Measurements from ENCODE around the gene CALML3. TPM values are rescaled to one million over a fixed set of nuclear protein-coding genes. Genes with fewer than 3 reads are reported as not detected.
A peak's percentile ranks its signal among the peaks of the same experiment; 100 is the strongest.

Gene CALML3
- total RNA-seq, 1 donor from 2014 or later = not detected

DNA sequence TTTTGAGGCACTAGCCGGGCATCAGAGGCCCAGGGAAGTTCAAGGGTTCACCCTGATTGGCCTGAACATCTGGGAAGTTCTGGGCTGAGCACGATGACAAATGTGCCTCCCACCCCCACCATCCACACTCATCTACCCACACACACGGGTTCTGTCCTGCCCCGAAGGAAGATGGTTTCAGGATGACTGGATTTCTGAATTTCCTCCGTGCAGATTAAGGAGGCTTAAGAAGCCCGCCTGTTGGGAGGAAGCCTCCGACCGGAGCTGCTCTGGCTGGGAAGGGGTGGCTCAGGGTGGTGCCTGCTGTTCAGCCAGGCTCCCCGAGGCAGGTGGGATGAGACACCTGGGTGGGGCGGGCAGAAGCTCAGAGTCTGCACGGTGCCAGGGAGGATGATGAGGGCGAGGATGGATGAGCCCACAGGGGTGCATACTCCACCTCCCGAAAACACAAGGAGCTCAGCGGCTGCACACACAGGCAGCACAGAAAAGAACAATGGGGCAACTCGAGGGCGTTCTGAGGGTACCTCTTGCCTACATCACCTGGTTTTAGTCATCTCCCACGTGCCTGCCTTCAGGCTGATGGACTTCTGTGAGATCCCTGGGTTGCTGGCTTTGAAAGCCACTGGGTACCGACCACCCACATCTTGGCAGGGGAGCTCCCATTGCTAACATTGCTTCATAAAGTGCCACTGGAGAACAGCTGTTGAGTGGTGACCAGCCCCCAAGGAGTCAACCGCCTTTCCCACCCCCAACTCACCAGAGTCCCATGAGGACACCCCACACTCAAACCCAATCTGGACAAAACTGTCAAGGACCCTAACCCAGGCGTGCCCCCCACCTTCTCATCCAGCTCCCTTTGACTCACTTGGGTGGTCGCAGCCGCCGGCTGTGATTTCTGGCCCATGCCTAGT lies 41.2 kb downstream of the CALML3 start:
- peak; percentile 38 for DNase-seq (ENCODE audit: low spot score)
- no peak for ATAC-seq

DNA sequence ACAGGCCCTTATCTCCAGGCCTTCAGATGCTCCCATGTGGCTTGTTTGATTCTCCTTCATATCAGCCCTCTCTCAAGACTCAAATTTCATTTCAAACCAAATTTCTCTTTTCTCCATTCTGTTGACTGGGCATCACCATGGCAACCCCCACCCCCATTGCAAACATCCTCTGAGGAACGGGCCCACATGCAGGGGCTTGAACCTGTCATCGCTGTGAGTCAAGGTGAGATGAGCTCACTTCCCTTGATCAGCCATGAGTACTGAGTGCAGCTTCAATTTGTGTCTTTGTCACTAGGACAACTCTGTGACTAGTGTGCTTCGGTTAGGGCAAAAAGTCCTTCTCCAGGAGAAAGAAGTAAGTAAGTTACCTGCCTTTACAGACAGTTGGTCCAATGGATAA lies 41.9 kb downstream of the CALML3 start:
- peak; percentile 24 for DNase-seq (ENCODE audit: low spot score)
- no peak for ATAC-seq

DNA sequence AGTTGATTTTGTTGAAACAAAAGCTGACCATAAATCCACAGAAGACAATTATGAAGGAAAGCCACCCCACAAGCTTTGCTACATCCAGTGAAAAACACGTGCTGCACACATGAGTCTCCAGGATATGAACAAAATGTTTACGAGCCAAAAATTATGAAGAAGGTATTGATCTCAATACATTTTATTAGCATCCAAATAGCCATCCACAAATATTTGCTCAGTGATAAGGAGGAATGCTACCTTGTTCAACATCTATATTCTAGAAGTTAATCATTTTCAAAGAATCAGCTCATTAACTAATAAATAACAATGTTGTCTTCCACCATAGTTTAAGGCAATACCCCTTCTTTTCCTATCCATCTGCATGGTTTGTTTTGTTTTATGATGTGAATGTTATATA lies 42.7 kb downstream of the CALML3 start:
- no peak for DNase-seq (ENCODE audit: low spot score)
- no peak for ATAC-seq

DNA sequence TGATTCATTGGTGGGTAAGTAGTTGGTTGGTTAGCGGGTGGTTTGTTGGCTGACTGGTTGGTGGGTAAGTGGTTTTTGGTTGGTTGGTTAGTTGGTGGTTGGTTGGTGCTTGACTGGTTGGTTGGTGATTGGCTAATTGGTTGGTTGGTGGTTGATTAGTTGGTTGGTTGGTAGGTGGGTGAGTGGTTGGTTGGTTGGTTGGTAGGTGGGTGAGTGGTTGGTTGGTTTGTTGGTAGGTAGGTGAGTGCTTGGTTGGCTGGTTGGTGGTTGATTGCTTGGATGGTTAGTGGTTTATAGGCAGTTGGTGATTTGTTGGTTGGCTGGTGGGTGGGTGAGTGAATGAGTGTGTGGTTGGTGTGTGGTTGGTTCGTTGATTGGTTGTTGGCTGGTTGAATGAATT lies 44.2 kb downstream of the CALML3 start:
- DNase-seq (ENCODE audit: low spot score) (no peak), ATAC-seq (no peak)

DNA sequence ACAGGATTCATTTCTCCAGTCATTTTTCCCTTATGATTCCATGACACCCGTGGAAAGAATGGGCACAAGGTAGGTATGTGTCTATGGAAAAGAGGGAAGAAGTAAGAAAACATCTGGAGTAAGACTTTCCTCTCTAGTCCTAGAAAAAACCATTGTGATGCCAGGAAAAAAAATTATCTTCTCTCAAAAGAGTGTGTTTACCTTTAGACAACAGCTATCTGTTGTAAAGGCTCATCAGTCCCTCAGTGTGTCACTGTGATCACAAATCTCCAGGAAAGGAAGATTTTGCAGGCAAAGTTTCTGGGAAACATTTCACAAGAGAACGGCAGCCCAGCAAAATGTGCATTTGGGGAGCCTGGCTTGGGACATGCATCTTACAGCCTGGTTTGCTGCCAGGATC lies 44.8 kb downstream of the CALML3 start:
- ATAC-seq (no peak), DNase-seq (ENCODE audit: low spot score) (no peak)

DNA sequence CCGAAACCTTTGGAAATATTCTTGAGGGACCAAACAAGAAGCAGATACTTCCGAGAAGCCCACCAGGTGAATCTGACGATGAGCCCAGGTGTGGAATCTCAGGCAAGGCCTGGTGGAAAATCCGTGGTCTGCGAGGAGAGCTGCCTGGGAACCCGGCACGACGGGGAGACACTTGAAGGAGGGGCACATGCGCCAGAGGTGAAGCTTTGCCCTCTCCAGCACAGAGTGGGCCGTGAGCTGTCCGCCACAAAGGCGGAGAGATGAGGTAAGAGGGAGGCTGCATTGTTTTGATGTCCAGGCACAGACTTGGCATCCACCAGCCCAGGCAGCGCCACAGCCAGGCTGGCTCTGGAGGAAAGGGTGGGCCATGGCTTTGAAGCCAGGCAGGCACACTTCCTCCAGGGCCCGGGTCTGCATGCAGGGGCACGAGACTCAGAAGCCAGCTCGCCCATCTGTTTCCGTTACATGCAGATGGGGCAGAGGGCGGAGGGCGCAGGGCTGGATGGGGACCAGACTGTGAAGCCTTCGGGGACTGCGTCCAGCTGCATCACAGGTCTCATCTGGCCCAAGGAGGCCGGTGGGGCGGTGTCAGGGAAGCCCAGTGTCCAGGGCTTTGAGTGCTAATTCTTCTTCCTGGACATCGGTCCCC lies 45.4 kb downstream of the CALML3 start:
- DNase-seq (ENCODE audit: low spot score) = no peak
- no peak for ATAC-seq

DNA sequence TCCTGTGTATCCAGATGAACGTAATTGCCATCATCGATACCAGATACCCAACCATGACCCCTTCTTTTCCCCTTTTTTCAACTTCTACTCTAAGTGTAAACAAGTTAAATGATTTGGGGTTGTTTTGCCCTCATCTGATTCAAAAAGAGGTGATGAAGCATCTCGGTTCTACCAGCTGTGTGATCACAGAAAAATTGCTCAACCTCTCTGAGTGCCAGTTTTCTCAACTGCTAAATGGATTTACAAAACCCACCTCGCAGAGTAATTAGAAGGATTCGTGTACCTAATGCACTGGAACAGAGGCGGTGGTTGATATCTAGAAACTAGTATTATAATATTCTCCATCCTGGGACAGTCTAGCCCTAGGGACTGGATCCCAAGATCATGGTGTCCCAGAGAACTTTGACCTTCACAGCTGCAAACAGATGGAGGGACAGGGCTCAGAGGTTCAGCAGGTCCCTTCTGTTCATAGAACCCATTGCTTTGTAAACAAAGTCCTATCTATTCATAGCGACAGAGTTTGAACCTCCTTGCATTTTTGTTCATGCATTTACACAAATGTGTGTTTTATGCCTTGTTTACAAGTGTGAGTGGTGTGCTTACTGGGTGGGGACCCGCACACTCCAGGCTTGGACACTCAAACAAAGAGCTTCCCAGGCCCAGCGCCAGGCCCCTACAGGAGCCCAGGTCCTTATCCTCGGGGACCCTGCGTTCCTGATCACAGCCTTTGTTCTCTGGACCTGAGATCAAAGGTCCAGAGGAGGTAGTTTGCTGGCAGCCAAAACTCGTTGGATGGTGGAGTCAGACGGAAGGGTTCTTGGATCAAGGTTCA lies 46.4 kb downstream of the CALML3 start:
- peak; percentile 79 for DNase-seq (ENCODE audit: low spot score)

DNA sequence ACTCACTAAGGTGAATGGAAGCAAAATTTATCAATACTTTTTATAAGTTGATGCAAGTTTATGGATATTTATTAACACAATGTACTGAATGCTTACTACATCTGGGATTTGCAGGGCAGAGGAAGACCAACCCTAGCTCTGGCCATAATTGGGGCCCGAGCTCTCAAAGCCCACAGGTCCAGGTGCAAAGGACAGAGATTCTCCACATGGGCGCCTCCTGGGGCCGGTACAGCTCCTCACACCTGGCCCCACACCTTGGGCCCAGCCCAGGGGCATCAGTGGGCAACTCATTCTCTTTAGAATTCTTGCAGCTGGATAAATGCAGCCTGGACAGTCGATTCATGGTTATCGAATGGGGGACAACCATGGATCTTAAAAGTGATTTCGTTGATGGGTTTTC lies 47.1 kb downstream of the CALML3 start:
- ATAC-seq = no peak
- no peak for DNase-seq (ENCODE audit: low spot score)

More for the DNA sequence above, 46.4 kb downstream of the CALML3 start:
- ATAC-seq = peak; percentile 62

DNA sequence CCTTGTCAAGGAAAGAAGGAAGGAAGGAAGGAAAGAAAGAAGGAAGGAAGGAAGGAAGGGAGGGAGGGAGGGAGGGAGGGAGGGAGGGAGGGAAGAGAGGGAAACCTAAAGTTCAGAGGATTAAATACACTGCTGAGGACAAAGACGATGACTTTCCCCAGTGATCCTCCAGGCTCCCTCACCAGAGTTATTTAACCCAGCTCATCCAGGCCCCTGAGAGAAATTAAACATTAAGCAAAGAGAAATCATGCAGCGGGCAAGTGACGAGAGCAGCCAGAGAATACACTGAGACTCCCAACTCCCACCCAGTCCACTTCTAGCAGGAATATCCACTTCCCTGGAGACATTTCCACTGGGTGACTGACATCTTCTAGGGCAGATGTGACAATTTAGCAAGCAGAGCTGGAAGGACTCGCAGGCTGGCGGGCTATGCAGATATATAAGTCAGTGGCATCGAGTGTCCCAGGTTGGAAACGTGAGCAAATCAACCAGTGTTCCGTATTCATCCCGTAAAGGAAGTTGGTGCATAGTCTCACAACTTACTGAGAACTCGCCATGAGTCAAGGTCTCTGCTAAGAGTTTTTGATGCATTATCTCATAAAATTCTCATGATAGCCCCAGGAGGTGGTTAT lies 48.7 kb downstream of the CALML3 start:
- no peak for DNase-seq (ENCODE audit: low spot score)
- no peak for ATAC-seq

DNA sequence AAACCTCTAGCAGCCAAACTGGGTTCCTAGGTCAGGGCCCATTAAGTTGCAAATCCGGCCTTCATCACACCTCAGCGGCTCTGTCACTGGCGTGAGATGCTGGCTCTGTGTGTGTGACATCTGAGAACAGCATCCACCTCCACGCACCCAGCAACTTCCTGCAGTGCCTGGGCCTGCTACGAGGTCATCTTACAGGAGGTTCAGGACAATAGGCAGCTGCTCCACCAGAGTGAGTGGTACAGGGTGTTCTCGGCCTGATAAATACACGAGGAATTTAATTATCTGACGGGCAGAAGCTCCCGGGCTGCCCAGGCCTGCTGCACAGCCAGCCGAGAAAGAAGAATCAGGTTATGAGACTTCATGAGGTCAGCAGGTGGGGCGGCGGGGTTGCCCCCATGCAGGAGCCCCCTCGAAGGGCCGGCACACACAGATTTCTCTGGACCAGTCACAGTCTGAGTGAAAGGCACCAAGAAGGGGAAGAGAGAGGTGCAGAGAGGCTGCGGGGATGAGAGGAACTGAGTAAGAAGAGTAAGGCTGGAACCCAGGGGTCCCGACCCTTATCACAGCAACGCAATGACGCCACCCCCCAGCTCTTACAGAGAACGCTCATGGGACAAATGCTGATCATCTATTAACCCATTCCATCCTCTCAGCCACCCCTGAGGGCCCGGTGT lies 49.3 kb downstream of the CALML3 start:
- no peak for DNase-seq (ENCODE audit: low spot score)
- no peak for ATAC-seq

DNA sequence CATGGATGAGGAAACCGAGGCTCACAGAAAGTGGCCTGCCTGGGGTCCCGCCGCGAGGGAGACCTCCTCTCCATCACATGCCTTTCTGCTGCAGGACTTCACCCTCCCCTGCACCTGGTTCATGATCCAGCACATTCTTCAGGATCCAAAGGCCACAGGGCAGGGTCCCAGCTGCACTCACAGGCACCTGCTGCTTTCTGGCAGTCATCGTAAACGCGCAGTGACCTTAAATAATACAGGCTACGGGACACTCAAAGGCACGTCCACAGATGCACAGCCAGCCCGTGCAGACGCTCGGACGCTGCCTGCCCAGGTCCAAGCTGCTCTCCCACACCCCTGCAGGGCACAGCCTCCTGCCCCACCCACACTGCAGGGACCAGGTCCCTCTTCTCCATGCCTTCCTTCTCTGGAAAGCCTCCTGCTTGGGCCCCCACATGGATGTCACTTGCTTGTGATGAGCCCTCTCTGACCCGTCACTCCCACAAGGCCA lies 49.9 kb downstream of the CALML3 start:
- DNase-seq (ENCODE audit: low spot score) (peak; percentile 87), ATAC-seq (peak; percentile 89)

DNA sequence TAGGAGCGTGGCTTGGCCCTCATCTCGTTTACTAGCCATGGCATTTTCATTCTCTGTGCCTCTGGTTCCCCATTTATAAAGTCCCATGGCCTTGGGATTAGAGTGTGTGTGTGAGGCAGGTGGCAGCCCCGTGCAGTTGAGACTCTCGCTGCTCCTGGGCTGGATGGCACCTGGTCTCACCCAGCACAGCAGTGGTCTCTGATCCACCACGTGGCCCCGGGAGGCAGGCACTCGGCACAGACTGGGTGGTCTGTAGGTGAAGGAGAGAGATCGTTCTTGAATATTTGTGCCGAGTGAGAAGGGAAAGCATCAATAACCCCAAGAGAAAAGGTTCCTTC lies 50.4 kb downstream of the CALML3 start:
- DNase-seq (ENCODE audit: low spot score) (no peak), ATAC-seq (no peak)

DNA sequence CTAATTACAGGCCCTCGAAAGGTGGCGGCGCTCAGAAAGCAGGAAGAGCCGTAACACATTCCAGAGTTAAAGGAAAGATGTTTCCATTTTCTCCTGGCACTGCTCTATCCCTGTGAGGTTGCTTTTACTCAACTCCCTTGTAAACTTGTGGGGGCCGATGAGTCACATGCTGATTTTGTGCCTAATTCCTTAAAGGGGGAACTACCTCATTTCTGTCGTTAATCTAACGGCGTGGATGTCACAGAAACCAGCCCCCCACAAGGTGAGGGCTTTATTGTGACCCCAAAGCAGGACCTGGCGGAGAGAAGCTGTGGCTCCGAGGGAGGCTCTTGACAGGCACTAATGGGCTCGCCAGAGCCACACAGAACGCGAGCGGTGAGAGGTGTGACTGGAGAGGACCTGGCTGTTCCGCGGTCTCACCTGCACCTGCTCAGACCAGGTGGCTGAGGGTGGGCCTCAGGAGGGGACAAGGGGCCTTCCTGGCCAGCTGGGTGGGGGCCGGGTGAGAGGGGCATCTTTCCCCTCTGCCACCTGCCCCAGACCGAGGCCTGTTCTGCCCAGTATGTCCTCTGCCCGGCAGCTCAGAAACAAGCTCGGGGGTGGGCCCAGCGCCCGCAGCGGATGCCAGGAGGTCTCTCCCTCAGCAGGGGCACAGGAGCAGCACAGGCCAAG lies 50.9 kb downstream of the CALML3 start:
- ATAC-seq = no peak
- DNase-seq (ENCODE audit: low spot score) = no peak

DNA sequence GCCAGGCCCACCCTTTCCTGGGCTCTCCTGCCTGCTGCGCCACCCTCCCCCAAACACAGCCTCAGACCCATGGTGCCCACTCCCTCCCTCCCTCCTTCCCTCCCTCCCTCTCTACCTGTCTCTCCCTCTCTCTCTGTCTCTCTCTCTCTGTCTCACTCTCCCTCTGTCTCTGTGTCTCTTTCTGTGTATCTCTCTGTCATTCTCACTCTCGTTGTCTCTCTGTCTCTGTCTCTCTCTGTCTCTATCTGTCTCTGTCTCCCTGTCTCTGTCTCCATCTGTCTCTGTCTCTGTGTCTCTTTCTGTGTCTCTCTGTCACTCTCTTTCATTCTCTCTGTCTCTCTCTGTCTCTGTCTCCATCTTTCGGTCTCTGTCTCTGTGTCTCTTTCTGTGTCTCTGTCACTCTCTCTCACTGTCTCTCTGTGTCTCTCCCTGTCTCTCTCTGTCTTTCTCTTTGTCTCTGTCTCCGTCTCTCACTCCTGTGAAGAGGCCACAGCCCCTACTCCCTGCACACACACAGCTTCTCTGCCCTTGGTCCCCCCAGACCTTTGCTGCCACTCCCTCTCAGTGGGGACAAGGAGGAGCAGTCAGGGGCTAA lies 51.5 kb downstream of the CALML3 start:
- DNase-seq (ENCODE audit: low spot score) = no peak
- no peak for ATAC-seq

Other genes with a start within 250 kb of the CALML3 start
- not detected for gene UCN3, start 160.0 kb upstream of the CALML3 start, total RNA-seq
- not detected for gene TUBAL3, start 120.1 kb upstream of the CALML3 start, total RNA-seq
- gene NET1, start 112.4 kb upstream of the CALML3 start, total RNA-seq = 58.9 TPM
- gene CALML5, start 25.4 kb upstream of the CALML3 start, total RNA-seq = not detected
- 128 TPM for gene ASB13, start 141.6 kb downstream of the CALML3 start, total RNA-seq
- gene TASOR2, start 159.9 kb downstream of the CALML3 start, total RNA-seq = 20.2 TPM

Data from left lobe of liver (tissue), 2 donors.